ENCODE results near the gene IL25.

Gene IL25

GRCh38 chr14:23377573-23378563 lies 5.3 kb downstream of the IL25 start:
- Histone ChIP-seq H3K27me3 (ENCODE audit: low read length) (no peaks in the 10 kb centered on the region), H3K4me3 (ENCODE audit: insufficient read depth, low read length, poor library complexity, severe bottlenecking) (no peak overlapping the region), H3K9me2 (replicated peaks; ENCODE audit: insufficient read depth, low read length) (no peaks in the 10 kb centered on the region), H3K79me2 (ENCODE audit: insufficient read depth, low read length) (no peaks in the 10 kb centered on the region), H3K9me3 (ENCODE audit: insufficient read depth, low read length) (no peaks in the 10 kb centered on the region), H2AFZ (ENCODE audit: low read depth, low read length, severe bottlenecking) (no peak overlapping the region), H3K36me3 (ENCODE audit: low read length) (no peaks in the 10 kb centered on the region), H4K20me1 (ENCODE audit: low read depth, low read length) (no peaks in the 10 kb centered on the region), H3K4me2 (ENCODE audit: low read depth, low read length, poor library complexity, severe bottlenecking) (no peak overlapping the region), H3K27ac (ENCODE audit: low read depth, low read length) (no peak overlapping the region), H3F3A (ENCODE audit: insufficient read depth) (no peaks in the 10 kb centered on the region), H3K9ac (ENCODE audit: low read length) (no peak overlapping the region)
- TF ChIP-seq EZH2phosphoT487 (conservative IDR thresholded peaks at IDR 0.05; ENCODE audit: low read length) (no peak), CTCF (IDR thresholded peaks at IDR 0.05; ENCODE audit: insufficient read depth, low read length, poor library complexity, severe bottlenecking) (no peak)

GRCh38 chr14:23378612-23379220 lies 6.1 kb downstream of the IL25 start:
- Histone ChIP-seq H3K27me3 (ENCODE audit: low read length) (no peaks in the 10 kb centered on the region), H3K9me2 (replicated peaks; ENCODE audit: insufficient read depth, low read length) (no peaks in the 10 kb centered on the region), H3K36me3 (ENCODE audit: low read length) (no peaks in the 10 kb centered on the region), H3K9me3 (ENCODE audit: insufficient read depth, low read length) (no peaks in the 10 kb centered on the region), H3K9ac (ENCODE audit: low read length) (no peak overlapping the region), H3K4me2 (ENCODE audit: low read depth, low read length, poor library complexity, severe bottlenecking) (no peak overlapping the region), H3K4me3 (ENCODE audit: insufficient read depth, low read length, poor library complexity, severe bottlenecking) (no peak overlapping the region), H2AFZ (ENCODE audit: low read depth, low read length, severe bottlenecking) (no peak overlapping the region), H3K27ac (ENCODE audit: low read depth, low read length) (no peak overlapping the region), H4K20me1 (ENCODE audit: low read depth, low read length) (no peaks in the 10 kb centered on the region), H3F3A (ENCODE audit: insufficient read depth) (no peaks in the 10 kb centered on the region), H3K79me2 (ENCODE audit: insufficient read depth, low read length) (no peaks in the 10 kb centered on the region)
- TF ChIP-seq EZH2phosphoT487 (conservative IDR thresholded peaks at IDR 0.05; ENCODE audit: low read length) (no peak), CTCF (IDR thresholded peaks at IDR 0.05; ENCODE audit: insufficient read depth, low read length, poor library complexity, severe bottlenecking) (no peak)

GRCh38 chr14:23379366-23380196 lies 7.0 kb downstream of the IL25 start:
- H3K36me3 ChIP-seq (ENCODE audit: low read length) = no peaks in the 10 kb centered on the region
- no peaks in the 10 kb centered on the region for H3F3A ChIP-seq (ENCODE audit: insufficient read depth)
- H4K20me1 ChIP-seq (ENCODE audit: low read depth, low read length) = no peaks in the 10 kb centered on the region
- no peak overlapping the region for H3K4me2 ChIP-seq (ENCODE audit: low read depth, low read length, poor library complexity, severe bottlenecking)
- no peak overlapping the region for H3K27ac ChIP-seq (ENCODE audit: low read depth, low read length)
- no peak overlapping the region for H3K4me3 ChIP-seq (ENCODE audit: insufficient read depth, low read length, poor library complexity, severe bottlenecking)
- TF ChIP-seq EZH2phosphoT487 (conservative IDR thresholded peaks at IDR 0.05; ENCODE audit: low read length) (no peak), CTCF (IDR thresholded peaks at IDR 0.05; ENCODE audit: insufficient read depth, low read length, poor library complexity, severe bottlenecking) (peak; percentile 88)
- no peaks in the 10 kb centered on the region for H3K79me2 ChIP-seq (ENCODE audit: insufficient read depth, low read length)
- H3K9me2 ChIP-seq (replicated peaks; ENCODE audit: insufficient read depth, low read length) = no peaks in the 10 kb centered on the region
- no peaks in the 10 kb centered on the region for H3K27me3 ChIP-seq (ENCODE audit: low read length)
- H3K9ac ChIP-seq (ENCODE audit: low read length) = no peak overlapping the region
- H2AFZ ChIP-seq (ENCODE audit: low read depth, low read length, severe bottlenecking) = no peak overlapping the region
- no peaks in the 10 kb centered on the region for H3K9me3 ChIP-seq (ENCODE audit: insufficient read depth, low read length)
